ENCODE data around the gene LMAN2. TPM values are rescaled to one million over a fixed set of nuclear protein-coding genes. Genes with fewer than 3 reads are reported as not detected.

LMAN2 gene
- total and polyA plus RNA-seq, 8 donors: 73.5 to 621 (median 117) TPM

DNA sequence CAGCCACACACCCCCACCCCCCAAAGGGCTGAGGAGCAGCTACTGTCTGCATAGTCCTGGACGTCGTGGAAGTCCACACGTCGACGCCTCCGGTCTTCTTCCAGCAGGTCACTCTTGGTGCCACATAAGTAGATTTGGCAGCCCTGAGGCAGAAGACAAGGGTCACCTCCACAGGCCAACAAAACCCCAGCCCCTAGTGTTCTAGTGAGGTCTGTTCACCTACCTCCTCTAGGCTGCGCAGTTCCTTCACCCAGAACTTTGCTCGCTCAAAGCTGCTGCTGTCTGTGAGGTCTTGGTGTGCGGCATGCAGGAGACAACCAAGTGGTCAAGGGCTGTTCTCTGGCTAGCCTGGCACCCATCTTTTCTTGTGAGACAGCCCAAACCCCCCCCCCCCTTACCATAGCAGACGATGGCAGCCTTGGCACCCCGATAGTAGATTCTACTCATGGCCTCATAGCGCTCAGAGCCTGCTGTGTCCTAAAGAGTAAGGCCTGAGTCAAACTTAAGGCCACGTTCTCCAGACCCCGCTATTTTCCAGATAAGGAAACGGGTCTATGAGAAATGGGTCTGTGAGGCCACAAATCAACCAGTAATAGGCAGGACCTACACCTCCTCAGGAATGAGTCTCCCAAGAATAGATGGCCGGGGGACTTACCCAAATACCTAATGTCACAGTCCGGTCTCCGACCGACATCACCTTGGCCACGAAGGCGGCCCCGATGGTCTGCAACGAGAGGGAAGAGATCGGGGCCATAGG, 48.9 kb downstream of the LMAN2 start:
- no peak for TF ChIP-seq POLR2A (IDR thresholded peaks at IDR 0.05)
- TF ChIP-seq EP300 (IDR thresholded peaks at IDR 0.05): no peak
- TF ChIP-seq CTCF (IDR thresholded peaks at IDR 0.05): no peak
- no peak for TF ChIP-seq POLR2AphosphoS5 (IDR thresholded peaks at IDR 0.05)
- H3K27me3 ChIP-seq: no peaks in the 10 kb centered on the region
- no peaks in the 10 kb centered on the region for H3K9me3 ChIP-seq
- DNase-seq: no peak
- intact Hi-C loops (cut with DNase I; ENCODE audit: low total_unique reads): no loop called here
- peaks cover 21 to 46% (median 34%) of the 10 kb centered on the region in 4 donors for H3K36me3 ChIP-seq
- peak overlapping the region in 4 of 5 donors; percentile 86 to 92 (median 88) for H3K27ac ChIP-seq
- 26 to 48% (median 33%) methylated on average over 16 to 24 of the region's 24 CpGs for WGBS, 5 donors
- peaks cover 54 to 78% (median 62%) of the 10 kb centered on the region in 4 donors for H3K4me1 ChIP-seq
- H3K4me3 ChIP-seq: peak overlapping the region; percentile 73 to 95 (median 86)

DNA sequence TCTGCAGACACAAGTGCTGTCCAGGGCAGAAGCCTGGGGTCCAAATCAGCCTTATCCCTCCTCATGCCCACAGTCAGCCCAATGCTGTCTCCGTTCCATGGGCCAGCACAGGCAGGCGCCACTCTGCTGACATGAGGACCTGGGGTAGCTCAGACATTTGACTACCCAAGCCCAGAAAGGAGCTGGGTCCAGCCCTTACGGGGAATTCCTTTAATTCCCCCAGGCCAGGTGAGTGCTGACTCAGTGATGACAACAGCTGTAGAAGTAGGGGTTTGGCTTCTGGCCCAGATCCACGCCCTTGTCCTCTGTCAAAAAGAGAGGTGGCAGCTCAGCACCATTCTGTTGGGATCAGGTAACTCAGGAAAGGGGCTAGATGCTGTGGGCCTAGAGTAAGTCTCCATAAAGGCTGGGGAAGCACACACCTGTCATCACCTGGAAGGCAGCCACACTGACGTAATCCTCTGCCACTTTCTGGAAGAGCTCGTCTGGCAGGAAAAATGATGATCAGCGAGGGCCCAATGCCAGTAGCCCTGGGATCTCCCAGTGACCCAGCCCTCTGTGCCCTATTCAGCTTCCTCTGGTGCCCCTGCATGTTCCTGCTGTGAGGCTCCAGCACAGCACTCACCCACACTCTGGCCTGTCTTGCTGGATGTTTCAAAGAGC, 49.8 kb downstream of the LMAN2 start:
- 52 to 60% (median 56%) methylated on average over 7 of the region's 7 CpGs for WGBS, 5 donors
- peak overlapping the region; percentile 46 to 92 (median 87) for H3K27ac ChIP-seq
- TF ChIP-seq POLR2A (IDR thresholded peaks at IDR 0.05) (no peak), POLR2AphosphoS5 (IDR thresholded peaks at IDR 0.05) (no peak), CTCF (IDR thresholded peaks at IDR 0.05) (no peak), EP300 (IDR thresholded peaks at IDR 0.05) (no peak)
- H3K4me3 ChIP-seq: peak overlapping the region in 2 of 4 donors; percentile 84 to 88
- peak; percentile 67 to 79 for DNase-seq
- no peaks in the 10 kb centered on the region for H3K9me3 ChIP-seq
- no peaks in the 10 kb centered on the region for H3K27me3 ChIP-seq
- peaks cover 15 to 41% (median 27%) of the 10 kb centered on the region in 4 donors for H3K36me3 ChIP-seq
- peaks cover 54 to 79% (median 63%) of the 10 kb centered on the region in 4 donors for H3K4me1 ChIP-seq
- intact Hi-C loops (cut with DNase I; ENCODE audit: low total_unique reads): no loop called here

- H3K4me3 ChIP-seq: no peak overlapping the region
- WGBS, 5 donors: 66 to 87% (median 78%) methylated on average over 2 of the region's 2 CpGs
- peaks cover 14 to 41% (median 27%) of the 10 kb centered on the region in 4 donors for H3K36me3 ChIP-seq
- no peaks in the 10 kb centered on the region for H3K27me3 ChIP-seq
- no peak for TF ChIP-seq POLR2AphosphoS5 (IDR thresholded peaks at IDR 0.05)
- no peak for TF ChIP-seq EP300 (IDR thresholded peaks at IDR 0.05)
- no peak for TF ChIP-seq POLR2A (IDR thresholded peaks at IDR 0.05)
- TF ChIP-seq CTCF (IDR thresholded peaks at IDR 0.05): no peak
- H3K27ac ChIP-seq: peak overlapping the region in 4 of 5 donors; percentile 86 to 92 (median 88)
- no peaks in the 10 kb centered on the region for H3K9me3 ChIP-seq
- peaks cover 59 to 79% (median 68%) of the 10 kb centered on the region in 4 donors for H3K4me1 ChIP-seq
- intact Hi-C loops (cut with DNase I; ENCODE audit: low total_unique reads): no loop called here
- DNase-seq: no peak
Observed at GRCh38 chr5:177300951-177301350, 50.5 kb downstream of the LMAN2 start.

DNA sequence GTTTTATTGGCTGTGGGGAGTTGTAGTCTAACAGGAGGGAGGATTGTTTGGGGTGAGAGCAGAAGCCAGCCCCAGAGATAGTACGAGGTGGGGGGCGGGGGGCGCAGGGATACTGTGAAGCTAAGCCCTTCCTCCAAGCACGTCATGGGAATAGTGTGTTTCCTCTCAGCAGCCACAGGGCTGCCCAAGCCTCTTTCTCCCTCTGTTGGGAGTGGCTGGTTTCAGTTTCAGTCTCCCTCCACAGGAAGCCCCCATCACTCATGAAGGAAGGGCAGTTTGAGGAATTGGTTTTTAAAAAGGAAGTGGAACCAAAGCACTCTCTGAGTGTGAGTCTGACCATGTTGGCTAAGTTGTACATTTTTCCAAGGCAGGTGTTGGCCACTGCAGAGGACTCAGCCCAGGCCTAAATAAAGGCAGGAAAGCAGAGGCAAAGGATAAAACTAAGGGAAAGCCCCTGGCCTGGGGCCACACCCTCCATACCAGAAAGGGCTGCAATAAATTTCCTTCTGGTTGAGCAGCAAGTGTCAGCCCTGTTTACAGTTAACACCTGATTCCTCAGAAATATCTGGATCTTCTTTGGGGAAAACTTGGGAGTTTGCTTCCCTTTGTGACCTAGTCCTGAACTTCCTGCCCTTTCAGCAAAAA, 51.1 kb downstream of the LMAN2 start:
- intact Hi-C loops (cut with DNase I; ENCODE audit: low total_unique reads): no loop called here
- no peaks in the 10 kb centered on the region for H3K27me3 ChIP-seq
- TF ChIP-seq EP300 (IDR thresholded peaks at IDR 0.05) (no peak), POLR2A (IDR thresholded peaks at IDR 0.05) (no peak), CTCF (IDR thresholded peaks at IDR 0.05) (no peak), POLR2AphosphoS5 (IDR thresholded peaks at IDR 0.05) (peak in 2 of 3 donors; percentile 17 to 61)
- H3K36me3 ChIP-seq: peaks cover 14 to 41% (median 27%) of the 10 kb centered on the region in 4 donors
- peaks cover 56 to 79% (median 65%) of the 10 kb centered on the region in 4 donors for H3K4me1 ChIP-seq
- 0 to 12% (median 10%) methylated on average over 4 of the region's 4 CpGs for WGBS, 5 donors
- DNase-seq: peak; percentile 56 to 94
- no peaks in the 10 kb centered on the region for H3K9me3 ChIP-seq
- H3K4me3 ChIP-seq: no peak overlapping the region
- peak overlapping the region; percentile 48 to 92 (median 87) for H3K27ac ChIP-seq
